ENCODE data around the gene AADACL4.

- no peak for TF ChIP-seq TAF1 (IDR thresholded peaks at IDR 0.05; ENCODE audit: borderline replicate concordance, low read depth, low read length)
- no peak for TF ChIP-seq POLR2AphosphoS5 (IDR thresholded peaks at IDR 0.05; ENCODE audit: low read depth, low read length)
- TF ChIP-seq POLR2A (IDR thresholded peaks at IDR 0.05; ENCODE audit: low read depth, low read length): no peak
These were observed 72.1 kb downstream of the AADACL4 start, which contains the start of gene AADACL3 for GRCh38 chr1:12715896-12716437.

Data from GM12892 (cell line).